Breast epithelium (tissue), 3 donors: Measurements from ENCODE around the gene CDC123.

Experiments
- POLR2A ChIP-seq: fragments of 450-650 bp; IDR thresholded peaks from one replicate; pipeline ENCODE4 v1.6.1; 2016; ENCODE audit warnings: antibody characterized with exemption, mild to moderate bottlenecking, moderate library complexity
- POLR2AphosphoS5 ChIP-seq, 3 donors: sonication (generic); formaldehyde crosslinking; IDR thresholded peaks; one replicate each; pipeline ENCODE4 v1.6.1; 2017; ENCODE audit warnings: antibody characterized with exemption in 3 of 3
- TF ChIP-seq, protein P1 (sequence below), 3 donors: fragments of 450-650 bp; IDR thresholded peaks; one replicate each; pipeline ENCODE4 v1.5.1; 2016 to 2017; ENCODE audit warnings: antibody characterized with exemption in 3 of 3, mild to moderate bottlenecking in 3 of 3, moderate library complexity in 3 of 3

DNA sequence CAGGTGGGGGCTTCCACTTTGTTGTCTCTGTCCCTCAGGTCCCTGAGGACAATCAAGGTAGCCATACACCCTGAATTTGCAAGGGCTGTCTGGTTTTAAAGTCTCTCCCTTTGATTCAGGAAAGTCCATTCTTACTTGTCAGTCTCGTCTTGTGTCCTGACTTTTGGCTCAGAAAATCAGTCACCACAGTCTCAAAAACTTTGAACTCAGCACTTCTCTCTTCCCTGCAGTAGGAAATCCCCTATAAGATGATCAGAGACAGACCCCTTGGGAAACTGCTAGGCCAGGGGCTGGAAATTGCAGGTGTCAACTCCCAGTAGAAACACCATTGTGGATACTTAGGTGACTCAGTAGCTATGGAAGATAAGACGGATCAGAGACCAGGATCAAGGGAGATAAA lies 73.1 kb downstream of the CDC123 start:
- TF ChIP-seq, protein P1, sequence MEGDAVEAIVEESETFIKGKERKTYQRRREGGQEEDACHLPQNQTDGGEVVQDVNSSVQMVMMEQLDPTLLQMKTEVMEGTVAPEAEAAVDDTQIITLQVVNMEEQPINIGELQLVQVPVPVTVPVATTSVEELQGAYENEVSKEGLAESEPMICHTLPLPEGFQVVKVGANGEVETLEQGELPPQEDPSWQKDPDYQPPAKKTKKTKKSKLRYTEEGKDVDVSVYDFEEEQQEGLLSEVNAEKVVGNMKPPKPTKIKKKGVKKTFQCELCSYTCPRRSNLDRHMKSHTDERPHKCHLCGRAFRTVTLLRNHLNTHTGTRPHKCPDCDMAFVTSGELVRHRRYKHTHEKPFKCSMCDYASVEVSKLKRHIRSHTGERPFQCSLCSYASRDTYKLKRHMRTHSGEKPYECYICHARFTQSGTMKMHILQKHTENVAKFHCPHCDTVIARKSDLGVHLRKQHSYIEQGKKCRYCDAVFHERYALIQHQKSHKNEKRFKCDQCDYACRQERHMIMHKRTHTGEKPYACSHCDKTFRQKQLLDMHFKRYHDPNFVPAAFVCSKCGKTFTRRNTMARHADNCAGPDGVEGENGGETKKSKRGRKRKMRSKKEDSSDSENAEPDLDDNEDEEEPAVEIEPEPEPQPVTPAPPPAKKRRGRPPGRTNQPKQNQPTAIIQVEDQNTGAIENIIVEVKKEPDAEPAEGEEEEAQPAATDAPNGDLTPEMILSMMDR (IDR thresholded peaks at IDR 0.05): no peak
- no peak for TF ChIP-seq POLR2AphosphoS5 (IDR thresholded peaks at IDR 0.05)
- TF ChIP-seq POLR2A: no peak
